NB4 (cell line): Measurements from ENCODE around the gene IGSF11.

ENCODE experiments used
- CTCF ChIP-seq: IDR thresholded peaks from one replicate; pipeline ENCODE4 v1.5.1; 2012; ENCODE audit warnings: low read depth, low read length
- MAX ChIP-seq: IDR thresholded peaks from 2 replicates; pipeline ENCODE4 v1.6.1; 2011; ENCODE audit warnings: low read depth, low read length
- POLR2A ChIP-seq: IDR thresholded peaks from 2 replicates; pipeline ENCODE4 v1.6.1; 2011; ENCODE audit warnings: mild to moderate bottlenecking; ENCODE audit not compliant: insufficient read length; ENCODE audit errors: extremely low read depth

GRCh38 chr3:118968640-118969039 is 66.0 kb downstream of the IGSF11 start:
- TF ChIP-seq CTCF: no peak
- TF ChIP-seq POLR2A: no peak
- no peak for TF ChIP-seq MAX
